HepG2 (cell line): ENCODE data around the gene TRMT1L. TPM values are rescaled to one million over a fixed set of nuclear protein-coding genes. Genes with fewer than 3 reads are reported as not detected.

ENCODE experiments used
- ATAC-seq: fragments of 200-7000 bp; cut with Tn5 transposase; 3 replicates; pipeline ENCODE4 v1.9.1; 2020; ENCODE audit warnings: mild to moderate bottlenecking, moderate library complexity
- BruUV-seq: library from RNA; stranded (reverse); fragments of 400-500 nt; replicated peaks from 2 replicates; lab custom pipeline; 2021; lab: Mats Ljungman, UMichigan
- CTCF ChIA-PET: fragments of 300-600 bp; formaldehyde crosslinking; extraction: SDS; loops from one replicate; lab custom pipeline; 2021; ENCODE audit warnings: low total read pairs, inconsistent platforms, low intra/inter-chr PET ratio; lab: Yijun Ruan, JAX
- POLR2A ChIA-PET: fragments of 350-600 bp; sonication (Branson Sonifier 250); formaldehyde crosslinking; loops from one replicate; lab custom pipeline; 2020; ENCODE audit warnings: antibody characterized with exemption, inconsistent platforms; lab: Yijun Ruan, JAX
- DNase-seq: peaks from one replicate; pipeline ENCODE4 v3.0.0-alpha.2; 2015; ENCODE audit warnings: low spot score
- FAIRE-seq: peaks from 3 replicates; lab custom pipeline; 2011; peaks lifted over from hg19 to GRCh38; lab: Jason Lieb, UNC
- H2AFZ ChIP-seq: one replicate; pipeline ENCODE4 v1.6.1; 2011; ENCODE audit warnings: low read length, inconsistent platforms
- H3K27ac ChIP-seq: fragments of 300-600 bp; 3 replicates; pipeline ENCODE4 v1.8.0; 2011; ENCODE audit warnings: mixed run types, mild to moderate bottlenecking, mixed read lengths, low read length, inconsistent platforms; ENCODE audit not compliant: insufficient read depth; ENCODE audit errors: extremely low read length
- H3K27me3 ChIP-seq, 2 experiments: fragments of 200-600 bp in 1 of 2; 2 replicates in 1 of 2; 3 replicates in 1 of 2; pipeline versions ENCODE4 v1.6.0 to v1.8.0; 2011; ENCODE audit warnings: low read length in 2 of 2, mild to moderate bottlenecking in 2 of 2, moderate library complexity in 2 of 2, inconsistent platforms in 1 of 2; ENCODE audit not compliant: insufficient read depth in 2 of 2, control insufficient read depth in 1 of 2
- H3K36me3 ChIP-seq, 2 experiments: fragments of 200-600 bp in 1 of 2; replicated peaks in 1 of 2; 2 replicates in 1 of 2; 3 replicates in 1 of 2; pipeline versions ENCODE4 v1.5.1 to v1.8.0; 2011; ENCODE audit warnings: low read length in 2 of 2, inconsistent platforms in 1 of 2; ENCODE audit not compliant: insufficient read depth in 2 of 2, control insufficient read depth in 1 of 2
- H3K4me1 ChIP-seq: 2 replicates; pipeline ENCODE4 v1.5.1; 2012; ENCODE audit warnings: low read length, inconsistent platforms; ENCODE audit not compliant: insufficient read depth
- H3K4me2 ChIP-seq: 2 replicates; pipeline ENCODE4 v1.6.0; 2011; ENCODE audit warnings: low read depth, low read length, inconsistent platforms
- H3K4me3 ChIP-seq, 3 experiments: fragments of 200-600 bp in 1 of 3; sonication (generic), shearing (Covaris generic) in 1 of 3; replicated peaks in 1 of 3; 2 replicates each; pipeline ENCODE4 v1.5.1; 2011 to 2016; ENCODE audit warnings: low read length in 3 of 3, inconsistent platforms in 2 of 3, low read depth in 2 of 3, mild to moderate bottlenecking in 2 of 3, control low read depth in 1 of 3, mixed read lengths in 1 of 3; ENCODE audit not compliant: insufficient read depth in 1 of 3
- H3K79me2 ChIP-seq: one replicate; pipeline ENCODE4 v1.6.1; 2011; ENCODE audit warnings: low read length, inconsistent platforms; ENCODE audit not compliant: insufficient read depth
- H3K9ac ChIP-seq: 2 replicates; pipeline ENCODE4 v1.6.0; 2011; ENCODE audit warnings: mild to moderate bottlenecking, low read depth, low read length, inconsistent platforms; ENCODE audit not compliant: insufficient read depth
- H3K9me3 ChIP-seq: 2 replicates; pipeline ENCODE4 v1.5.1; 2012; ENCODE audit warnings: mild to moderate bottlenecking, low read length
- H4K20me1 ChIP-seq: 2 replicates; pipeline ENCODE4 v1.6.0; 2011; ENCODE audit warnings: inconsistent platforms, mild to moderate bottlenecking, low read length, moderate library complexity; ENCODE audit not compliant: insufficient read depth
- CREBL2 ChIP-seq: sonication (generic); formaldehyde crosslinking; IDR thresholded peaks from 2 replicates; pipeline ENCODE4 v1.8.1; 2023; ENCODE audit warnings: missing genetic modification reagents, mild to moderate bottlenecking, borderline replicate concordance
- DDIT3 ChIP-seq: sonication (generic); formaldehyde crosslinking; IDR thresholded peaks from 2 replicates; pipeline ENCODE4 v1.4.0; 2020; ENCODE audit warnings: mild to moderate bottlenecking, missing genetic modification reagents
- ETS1 ChIP-seq: sonication (generic); formaldehyde crosslinking; IDR thresholded peaks from 2 replicates; pipeline ENCODE4 v1.4.0; 2020; ENCODE audit warnings: missing genetic modification reagents
- HMGXB4 ChIP-seq, 2 experiments: sonication (generic) in 1 of 2; formaldehyde crosslinking in 1 of 2; IDR thresholded peaks; 2 replicates each; pipeline versions ENCODE4 v1.4.0 to v1.6.1; 2018 to 2020; ENCODE audit warnings: missing genetic modification reagents in 2 of 2, borderline replicate concordance in 1 of 2, low read depth in 1 of 2, mild to moderate bottlenecking in 1 of 2, missing biosample characterization in 1 of 2
- NFE2L2 ChIP-seq: fragments of 150-350 bp; IDR thresholded peaks from 2 replicates; pipeline ENCODE4 v1.6.1; 2014; ENCODE audit warnings: low read length
- NPAS2 ChIP-seq: sonication (generic); formaldehyde crosslinking; IDR thresholded peaks from 2 replicates; pipeline ENCODE4 v1.8.0; 2022; ENCODE audit warnings: mild to moderate bottlenecking, missing genetic modification reagents, borderline replicate concordance
- SMAD1 ChIP-seq: sonication (generic); formaldehyde crosslinking; IDR thresholded peaks from 2 replicates; pipeline ENCODE4 v1.4.0; 2020; ENCODE audit warnings: missing genetic modification reagents, low read depth, mild to moderate bottlenecking, borderline replicate concordance
- SMC3 ChIP-seq: IDR thresholded peaks from 2 replicates; pipeline ENCODE4 v1.6.1; 2011; ENCODE audit warnings: low read length, improper control_type of control experiment
- SNAI1 ChIP-seq: sonication (generic); formaldehyde crosslinking; IDR thresholded peaks from 2 replicates; pipeline ENCODE4 v1.5.0; 2020; ENCODE audit warnings: mild to moderate bottlenecking, missing genetic modification reagents, borderline replicate concordance
- SNAPC5 ChIP-seq: sonication (generic); formaldehyde crosslinking; IDR thresholded peaks from 2 replicates; pipeline ENCODE4 v1.8.1; 2023; ENCODE audit warnings: mild to moderate bottlenecking, missing genetic modification reagents, borderline replicate concordance
- TP53 ChIP-seq: sonication (generic); formaldehyde crosslinking; conservative IDR thresholded peaks from 2 replicates; pipeline ENCODE4 v1.4.0; 2020; ENCODE audit warnings: missing genetic modification reagents
- ZFP90 ChIP-seq: sonication (generic); formaldehyde crosslinking; IDR thresholded peaks from 2 replicates; pipeline ENCODE4 v1.8.0; 2022; ENCODE audit warnings: missing genetic modification reagents, mild to moderate bottlenecking, inconsistent platforms, borderline replicate concordance
- ZNF143 ChIP-seq: sonication (generic); formaldehyde crosslinking; IDR thresholded peaks from 2 replicates; pipeline ENCODE4 v1.4.0; 2020; ENCODE audit warnings: missing genetic modification reagents
- ZNF160 ChIP-seq: sonication (generic); formaldehyde crosslinking; IDR thresholded peaks from 2 replicates; pipeline ENCODE4 v1.8.0; 2022; ENCODE audit warnings: mild to moderate bottlenecking, inconsistent platforms, missing genetic modification reagents
- ZNF557 ChIP-seq: sonication (generic); formaldehyde crosslinking; IDR thresholded peaks from 2 replicates; pipeline ENCODE4 v1.4.0; 2020; ENCODE audit warnings: missing genetic modification reagents
- ZNF615 ChIP-seq: sonication (generic); formaldehyde crosslinking; IDR thresholded peaks from 2 replicates; pipeline ENCODE4 v1.5.0; 2020; ENCODE audit warnings: mild to moderate bottlenecking, missing genetic modification reagents, borderline replicate concordance
- ZNF770 ChIP-seq: sonication (generic); formaldehyde crosslinking; IDR thresholded peaks from 2 replicates; pipeline ENCODE4 v1.5.0; 2020; ENCODE audit warnings: mild to moderate bottlenecking, missing genetic modification reagents
- WGBS: methylation state at CpG from one replicate; pipeline ENCODE4 v1.1.6; 2017; ENCODE audit warnings: low lambda C conversion rate; 5-methylcytosine and 5-hydroxymethylcytosine counted together
- in situ Hi-C: cut with HindIII; loops from 2 replicates; pipeline ENCODE4 v1.10.0; 2017; ENCODE audit warnings: low pct_unique_long_range_greater_than_20kb; ENCODE audit not compliant: extremely low pct_ligation_motif_present
- intact Hi-C: fragments of 100-400 bp; cut with micrococcal nuclease; formaldehyde crosslinking; loops from one replicate; pipeline ENCODE4 v1.10.0; 2022; ENCODE audit not compliant: unreplicated experiment
- polyA plus RNA-seq, 8 experiments: library from polyadenylated mRNA; depleted of rRNA in 3 of 8; stranded (reverse) in 7 of 8; unstranded in 1 of 8; fragments of >200 nt; fragmentation: Illumina TruSeq in 4 of 8; extraction: Trizol in 4 of 8; gene quantifications; 2 replicates each; pipeline versions ENCODE4 v1.2.1 to v1.2.3, GENCODE V29; 2011 to 2016; ENCODE audit warnings: low read depth in 4 of 8, missing spikeins in 1 of 8, mixed read lengths in 1 of 8; ENCODE audit not compliant: insufficient read depth in 1 of 8
- total RNA-seq, 5 experiments: library from RNA; depleted of rRNA; stranded (reverse); fragments of >200 nt; fragmentation: Illumina TruSeq; extraction: Trizol; gene quantifications; 2 replicates each; pipeline ENCODE4 v1.2.3, GENCODE V29; 2016; ENCODE audit warnings: low read depth in 1 of 5

TRMT1L gene
- total and polyA plus RNA-seq, 2 of the 13 experiments (the other 11 are each of a cell fraction or from before 2014, with no cell fraction given), result 17.9 to 19.2 TPM

- TF ChIP-seq ZNF160 (no peak), SNAI1 (CRISPR knock-in tag) (no peak), SMAD1 (CRISPR knock-in tag) (no peak), ZFP90 (CRISPR knock-in tag) (no peak)
Measured at GRCh38 chr1:185144233-185144632, 12.5 kb downstream of the TRMT1L start (continued).

- in situ Hi-C loops, result no loop called here
- TF ChIP-seq TP53 (CRISPR knock-in tag), result no peak
- TF ChIP-seq DDIT3, result no peak
- no peak for TF ChIP-seq SNAPC5
- no peak for TF ChIP-seq SMC3
- no peak for TF ChIP-seq NPAS2 (CRISPR knock-in tag)
- TF ChIP-seq ZNF615 (CRISPR knock-in tag), result no peak
- no peak for TF ChIP-seq ETS1 (CRISPR knock-in tag)
- no peak for TF ChIP-seq ZNF143 (CRISPR knock-in tag)
- TF ChIP-seq NFE2L2, result no peak
- TF ChIP-seq ZNF557 (CRISPR knock-in tag), result no peak
- no peak for TF ChIP-seq CREBL2 (CRISPR knock-in tag)
- TF ChIP-seq HMGXB4 (CRISPR knock-in tag; IDR thresholded peaks at IDR 0.05; ENCODE audit: borderline replicate concordance in 1 of 2, low read depth in 1 of 2), result no peak
- no peak for TF ChIP-seq ZNF770 (CRISPR knock-in tag)
- no TSS peak for BruUV-seq
Measured at GRCh38 chr1:185139246-185139645, 17.5 kb downstream of the TRMT1L start.

More at GRCh38 chr1:185139246-185139645, 17.5 kb downstream of the TRMT1L start:
- FAIRE-seq, result no peak
- H3K79me2 ChIP-seq, result no peaks in the 10 kb centered on the region
- no peak overlapping the region for H3K4me3 ChIP-seq
- no peaks in the 10 kb centered on the region for H3K9me3 ChIP-seq
- intact Hi-C loops, result no loop called here
- H3K4me2 ChIP-seq, result no peak overlapping the region
- no peak for ATAC-seq
- no peak overlapping the region for H3K9ac ChIP-seq
- H3K36me3 ChIP-seq, result peaks cover 2 to 26% of the 10 kb centered on the region in 2 experiments; a peak in 3 of 5 replicates
- no peaks in the 10 kb centered on the region for H3K27me3 ChIP-seq
- 100% methylated on average over 4 of the region's 4 CpGs for WGBS
- no peak for DNase-seq
- no peaks in the 10 kb centered on the region for H4K20me1 ChIP-seq
- H3K27ac ChIP-seq, result no peak overlapping the region
- ChIA-PET POLR2A (no interaction called here), CTCF (no interaction called here)
- no peak overlapping the region for H2AFZ ChIP-seq
- H3K4me1 ChIP-seq, result no peaks in the 10 kb centered on the region
